NCI-H2171 treated with DMSO at 0.1 percent for 48 hours (cell line): ENCODE results near the gene UNC13B.
"Not testable (repeated sequence)": the region's sequence is repeated elsewhere in the genome, so short reads cannot be mapped to it uniquely, and the experiment has no call there.

ENCODE experiments used
- DNase-seq: peaks from one replicate; lab custom pipeline; 2025; lab: John Stamatoyannopoulos, UW

The UNC13B gene

DNA sequence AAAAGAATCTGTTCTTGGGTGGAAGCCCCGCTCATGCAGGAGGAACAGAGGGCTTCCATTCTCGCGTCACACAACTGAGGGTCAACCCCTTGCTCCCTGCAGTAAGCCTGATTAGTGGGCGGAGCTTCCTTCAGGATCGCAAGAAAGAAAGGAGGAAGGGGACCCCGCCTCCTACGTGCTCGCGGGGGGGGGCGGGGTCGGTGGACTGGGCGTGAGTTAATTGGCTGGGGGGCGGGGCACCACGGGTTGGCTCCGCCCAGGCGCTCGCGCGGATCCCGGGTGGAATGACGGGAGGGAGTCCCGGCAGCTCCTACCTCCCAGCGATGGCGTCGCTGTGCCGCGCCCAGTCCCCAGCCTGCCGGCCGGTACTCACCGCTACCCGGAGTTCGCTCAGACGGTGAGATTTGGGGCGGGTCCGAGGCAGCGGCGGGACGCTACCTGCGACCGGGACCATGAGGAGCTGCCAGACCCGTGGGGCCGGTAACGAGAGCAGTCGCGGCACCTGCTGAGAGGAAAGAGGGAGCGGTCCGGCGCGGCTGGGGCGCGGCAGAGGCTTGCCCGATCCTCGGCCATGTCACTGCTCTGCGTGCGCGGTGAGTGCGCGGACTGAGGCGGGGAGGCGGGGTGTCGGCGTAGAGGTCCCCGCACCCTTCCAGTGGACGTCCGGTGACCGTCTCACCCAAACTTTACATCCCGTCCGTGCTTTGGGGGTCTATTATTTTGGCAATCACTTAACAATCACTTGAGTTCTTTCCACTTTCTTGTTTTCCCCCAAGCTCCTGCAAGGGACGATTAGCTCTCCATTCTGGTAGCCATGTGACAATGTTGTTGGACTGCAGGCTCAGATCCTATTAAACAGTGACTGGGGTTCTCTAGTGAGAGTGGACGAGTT is at the start of gene UNC13B:
Gene UNC13B, plus strand, starts transcription at position 297 of the 892 bp plus-strand sequence. Its CDS starts 275 bp downstream, at position 572.
- DNase-seq: peak; percentile 80

DNA sequence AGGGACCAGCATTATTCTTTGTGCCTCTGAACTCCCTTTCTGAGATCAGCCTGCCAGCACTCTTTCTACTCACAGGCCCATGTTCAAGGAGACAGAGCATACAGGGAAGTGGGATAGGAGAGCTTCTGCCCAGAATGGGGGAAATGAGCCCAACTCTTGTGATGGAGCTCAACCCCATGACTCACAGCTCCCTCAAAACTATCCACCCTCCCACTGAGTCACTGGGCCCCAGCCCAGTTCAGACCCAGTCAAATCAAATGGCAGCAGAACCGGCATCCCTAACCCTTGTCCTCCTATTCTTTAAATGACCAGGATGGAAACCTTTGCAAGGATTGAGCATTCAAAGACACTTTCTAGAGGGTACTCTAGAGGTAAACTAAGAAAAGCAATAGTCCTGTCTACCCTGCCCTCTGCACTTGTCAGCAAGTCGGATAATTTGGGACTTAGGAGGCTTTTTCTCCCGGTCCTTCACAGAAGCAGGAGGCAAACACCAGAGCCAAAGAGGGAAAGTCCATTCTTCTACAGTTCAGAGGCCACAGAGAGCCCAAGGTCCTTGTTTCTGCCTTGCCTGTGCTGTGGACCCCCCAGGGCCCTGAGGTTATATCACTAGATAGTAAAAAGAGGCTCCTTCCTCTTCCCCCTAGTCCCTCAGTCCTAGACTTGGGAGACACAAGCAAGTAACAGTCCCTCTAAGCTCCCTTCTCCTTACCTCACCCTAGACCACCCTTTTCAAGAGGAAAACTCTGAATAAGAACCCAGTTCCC is 49.4 kb upstream of the UNC13B start:
- DNase-seq: no peak

DNA sequence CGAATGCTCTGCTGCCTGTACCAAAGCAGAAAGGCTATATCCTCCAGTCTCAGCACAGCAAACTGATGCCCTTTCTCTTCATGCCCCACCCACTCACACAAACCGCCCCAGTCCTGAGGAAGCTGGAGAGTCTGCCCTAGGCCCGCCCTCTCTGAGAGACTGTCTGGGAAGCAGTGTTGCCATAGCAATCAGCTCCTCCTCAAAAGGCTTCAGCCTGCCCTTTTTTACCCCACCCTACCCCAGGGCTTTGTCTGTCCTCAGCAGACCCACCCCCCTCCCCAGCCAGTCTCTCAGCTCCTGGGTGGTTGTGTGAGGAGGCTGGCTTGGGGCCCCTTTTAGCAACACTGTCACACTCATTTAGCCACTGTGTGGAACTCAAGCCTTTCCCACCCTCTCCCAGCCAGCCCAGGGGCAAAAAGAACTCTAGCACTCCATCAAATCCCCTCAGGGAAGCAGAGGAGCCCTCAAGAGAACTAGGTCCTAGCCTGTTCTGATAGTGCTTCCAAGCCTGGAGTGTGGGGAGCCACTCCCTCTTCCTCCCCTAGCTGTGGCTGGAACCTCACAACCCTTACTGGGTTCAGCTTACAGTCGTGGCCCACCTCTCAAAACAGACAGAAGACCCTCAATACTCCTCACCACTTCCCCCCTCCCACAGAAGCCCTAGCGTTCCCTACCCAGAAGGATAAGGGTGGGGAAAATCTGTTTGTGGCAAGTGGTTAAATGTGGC is 47.5 kb upstream of the UNC13B start:
- no peak for DNase-seq

DNA sequence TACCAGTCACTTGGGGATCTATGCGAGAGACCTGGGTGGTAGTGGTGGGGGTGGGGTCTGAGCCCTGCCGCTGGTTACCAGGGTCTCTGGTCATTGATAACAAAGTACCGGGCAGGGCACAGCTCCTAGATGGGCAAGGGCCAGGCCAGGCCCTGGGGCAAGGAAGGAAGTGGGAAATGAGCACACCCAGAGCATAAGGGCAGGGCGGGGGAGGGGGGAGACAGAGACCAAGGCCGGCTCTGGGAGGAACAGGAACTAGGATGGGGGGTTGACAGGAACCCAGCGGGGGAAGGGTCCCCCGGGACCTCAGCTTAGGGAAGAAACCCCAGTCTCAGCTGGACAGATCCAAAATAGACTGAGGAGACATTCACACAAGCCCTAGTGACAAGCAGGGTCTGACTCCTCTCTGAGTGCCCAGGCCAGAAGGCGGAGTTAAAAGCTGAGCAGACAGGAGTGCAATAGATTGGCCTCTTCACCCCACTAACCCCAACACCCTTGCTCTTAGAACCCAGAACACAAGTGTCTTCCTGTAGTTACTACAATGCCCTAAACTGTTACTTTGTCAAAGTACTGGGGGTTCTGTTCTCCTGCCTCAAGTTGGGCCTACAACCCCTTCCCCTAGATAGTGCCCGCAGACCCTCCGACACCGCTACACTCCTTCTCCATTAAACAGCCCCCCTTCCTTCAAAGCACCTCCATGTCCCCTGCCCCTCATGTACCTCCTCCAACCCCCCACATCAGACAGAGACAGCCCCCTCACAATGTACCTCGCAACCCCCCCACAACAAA is 46.8 kb upstream of the UNC13B start:
- no peak for DNase-seq

DNA sequence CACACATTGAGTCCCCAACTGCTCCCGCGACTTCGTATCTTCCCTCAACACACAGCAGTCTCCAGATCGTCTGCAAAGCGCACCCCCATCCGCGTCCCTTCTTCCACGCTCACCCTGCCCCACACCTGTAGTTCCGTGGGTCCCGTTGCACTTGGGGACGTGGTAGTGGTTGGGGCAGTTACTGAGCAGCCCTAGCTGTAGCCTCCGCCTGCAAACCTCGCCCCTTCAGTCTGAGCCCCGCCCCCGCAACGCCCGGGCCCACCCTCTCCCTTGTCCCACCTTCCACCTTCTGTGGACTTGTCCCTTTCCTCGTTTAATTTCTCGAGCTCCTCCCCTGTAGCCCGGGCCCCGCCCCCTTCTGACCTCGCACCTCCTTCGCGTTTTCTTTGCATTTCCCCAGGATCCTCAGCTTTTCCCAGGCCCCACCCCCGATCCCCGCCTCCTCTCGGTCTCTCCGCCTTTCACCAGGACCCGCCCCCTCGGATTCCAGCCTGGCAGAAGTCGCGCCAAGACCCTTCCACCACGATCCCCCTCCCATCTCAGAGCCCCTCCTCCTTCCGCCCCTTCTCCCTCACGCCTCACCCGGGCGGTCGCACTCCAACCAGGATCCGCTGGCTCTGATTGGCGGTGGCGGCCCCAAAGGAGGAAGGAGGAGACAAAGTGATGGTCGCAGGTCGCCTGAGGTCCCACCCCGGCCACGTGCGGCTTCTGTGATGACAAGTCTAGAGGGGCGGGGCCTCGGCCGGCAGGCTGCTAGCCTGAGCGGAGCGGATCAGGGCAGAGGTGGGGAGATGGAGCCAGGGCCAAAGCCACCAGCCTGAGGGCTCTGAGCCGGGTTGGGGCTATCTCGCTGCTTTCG is 45.9 kb upstream of the UNC13B start, which contains the start of gene ATOSB:
Gene ATOSB, minus strand, starts transcription at position 183 of the 859 bp plus-strand sequence. CDS start 7,588 bp downstream, outside the sequence.
- peak; percentile 89 for DNase-seq

DNA sequence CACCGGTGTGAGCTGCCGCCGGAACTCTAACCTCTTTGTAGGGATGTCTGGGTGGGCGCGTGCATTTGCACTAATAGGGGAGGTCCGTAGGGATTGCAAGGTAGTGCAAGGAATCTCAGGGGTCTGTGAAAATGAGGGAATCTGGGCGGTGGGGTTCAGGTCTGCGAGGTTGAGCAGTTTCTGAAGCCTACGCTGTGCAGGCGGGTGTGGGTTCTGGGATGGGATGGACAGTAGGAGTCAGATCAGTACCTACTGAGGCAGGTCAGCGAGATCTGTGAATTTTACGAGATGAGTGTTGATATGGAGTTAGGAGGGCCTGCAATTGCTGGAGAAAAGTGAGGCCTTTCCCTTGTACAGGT is 45.3 kb upstream of the UNC13B start:
- DNase-seq: no peak

DNA sequence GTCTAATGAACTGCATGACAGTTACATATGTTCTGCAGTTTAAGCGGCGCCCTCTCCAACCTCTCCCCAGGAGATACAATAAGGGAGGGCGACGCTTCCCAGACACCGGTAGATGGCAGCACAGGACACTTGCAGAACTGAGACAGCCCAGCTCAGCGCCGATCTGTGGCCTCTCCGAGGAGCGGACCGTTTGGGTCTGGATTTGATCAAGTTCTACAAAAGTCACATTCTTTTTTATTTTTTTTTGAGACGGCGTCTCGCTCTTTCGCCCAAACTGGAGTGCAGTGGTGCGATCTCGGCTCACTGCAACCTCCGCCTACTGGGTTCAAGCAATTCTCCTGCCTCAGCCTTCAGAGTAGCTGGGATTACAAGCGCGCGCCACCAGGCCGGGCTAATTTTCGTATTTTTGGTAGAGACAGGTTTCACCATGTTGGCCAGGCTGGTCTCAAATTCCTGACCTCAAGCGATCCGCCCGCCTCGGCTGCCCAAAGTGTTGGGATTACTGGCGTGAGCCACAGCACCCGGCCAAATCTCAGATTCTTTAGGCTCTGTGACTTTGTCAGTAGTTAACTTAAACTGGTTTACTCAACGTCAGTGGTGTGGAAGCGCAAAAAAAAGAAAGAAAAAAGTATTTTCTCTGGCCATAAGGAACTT is 44.8 kb upstream of the UNC13B start:
- peak; percentile 81 for DNase-seq

DNA sequence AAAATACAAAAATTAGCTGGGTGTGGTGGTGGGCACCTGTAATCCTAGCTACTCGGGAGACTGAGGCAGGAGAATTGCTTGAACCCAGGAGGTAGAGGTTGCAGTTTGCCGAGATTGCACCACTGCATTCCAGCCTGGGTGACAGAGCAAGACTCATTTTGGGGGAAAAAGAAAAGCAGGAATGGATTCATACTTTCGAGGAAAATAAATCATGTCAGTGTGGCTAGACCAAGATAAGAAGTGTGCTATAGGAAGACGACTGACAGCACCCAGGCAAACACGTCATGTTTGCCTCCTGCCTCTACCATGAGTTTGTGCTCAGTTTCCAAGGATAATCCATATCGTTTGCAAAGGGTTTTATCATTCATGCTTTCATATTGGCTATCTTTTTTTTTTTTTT is 26.9 kb upstream of the UNC13B start:
- DNase-seq: no peak

DNA sequence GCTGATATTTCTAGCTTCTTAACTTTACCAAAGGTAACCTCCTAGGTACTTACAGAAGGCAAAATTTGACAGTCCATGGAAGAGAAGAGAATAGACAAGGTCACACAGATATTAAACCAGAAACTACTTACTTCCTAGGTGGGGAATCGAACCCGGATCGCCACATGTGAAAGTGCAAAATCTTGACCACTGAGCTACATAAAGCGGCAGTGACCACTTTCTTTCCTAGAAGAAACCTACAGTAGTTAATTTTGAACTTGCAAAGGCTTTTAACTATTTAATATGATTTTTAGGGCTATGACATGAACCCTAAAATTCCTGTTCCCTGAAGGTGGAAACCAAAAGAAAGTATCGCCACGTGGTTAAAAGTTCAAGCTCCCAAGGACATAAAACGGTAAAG is 25.8 kb upstream of the UNC13B start:
- DNase-seq: no peak

DNA sequence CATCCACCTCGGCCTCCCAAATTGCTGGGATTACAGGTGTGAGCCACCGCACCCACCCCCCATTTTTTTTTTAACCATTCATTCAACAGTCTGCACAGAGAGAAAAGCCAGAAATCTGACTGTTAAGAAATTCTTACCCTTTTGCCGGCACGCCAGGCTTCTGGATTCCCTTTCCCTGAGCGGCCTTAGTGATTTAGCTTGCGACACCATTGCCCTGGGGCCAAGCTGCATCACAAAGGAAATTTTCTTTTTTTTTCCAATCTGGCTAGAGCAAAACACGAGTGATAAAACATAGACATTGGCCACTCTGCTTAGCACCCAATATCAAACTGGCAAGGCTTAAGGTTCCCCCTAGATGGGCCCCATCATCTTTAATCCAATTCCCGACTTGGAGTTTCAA is 24.9 kb upstream of the UNC13B start:
- no peak for DNase-seq

DNA sequence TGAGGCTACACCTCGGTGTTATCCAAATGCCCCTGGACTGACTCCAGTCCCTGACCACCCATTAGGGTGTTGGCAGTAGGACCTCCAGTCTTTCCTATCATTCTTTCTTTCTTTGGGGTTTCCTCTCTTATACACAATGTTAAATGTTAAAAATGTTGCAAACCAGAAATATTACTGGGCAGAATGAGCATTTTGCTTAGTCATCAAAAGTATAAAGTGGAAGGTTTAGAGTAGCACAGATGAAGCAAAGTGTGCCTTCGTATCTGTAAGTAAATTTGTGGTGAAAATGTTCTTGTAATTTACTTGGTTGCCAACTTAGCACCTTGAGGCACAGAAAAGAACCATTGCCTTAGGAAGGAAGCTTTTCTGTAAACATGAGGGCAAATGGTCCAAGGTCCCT is 21.7 kb upstream of the UNC13B start:
- DNase-seq: no peak

DNA sequence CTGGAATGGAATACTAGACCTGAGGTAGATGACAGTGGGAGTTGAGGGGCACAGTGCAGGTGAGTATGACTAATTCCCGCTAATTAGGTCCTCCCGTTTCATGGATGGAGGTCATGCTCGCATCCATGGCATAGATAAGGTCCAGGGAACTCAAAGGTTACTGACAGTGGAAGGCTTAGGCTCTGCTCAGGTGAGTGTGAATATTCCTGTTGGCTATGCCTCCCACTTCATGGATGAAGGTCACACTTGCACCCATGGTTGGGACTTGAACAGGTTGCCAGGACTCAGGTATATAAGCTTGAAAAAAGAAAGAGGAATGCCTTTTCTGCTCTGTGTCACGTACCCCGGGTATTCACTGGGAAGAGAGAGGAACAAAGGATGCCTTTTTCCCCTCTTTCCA is 19.8 kb upstream of the UNC13B start:
- no peak for DNase-seq

DNA sequence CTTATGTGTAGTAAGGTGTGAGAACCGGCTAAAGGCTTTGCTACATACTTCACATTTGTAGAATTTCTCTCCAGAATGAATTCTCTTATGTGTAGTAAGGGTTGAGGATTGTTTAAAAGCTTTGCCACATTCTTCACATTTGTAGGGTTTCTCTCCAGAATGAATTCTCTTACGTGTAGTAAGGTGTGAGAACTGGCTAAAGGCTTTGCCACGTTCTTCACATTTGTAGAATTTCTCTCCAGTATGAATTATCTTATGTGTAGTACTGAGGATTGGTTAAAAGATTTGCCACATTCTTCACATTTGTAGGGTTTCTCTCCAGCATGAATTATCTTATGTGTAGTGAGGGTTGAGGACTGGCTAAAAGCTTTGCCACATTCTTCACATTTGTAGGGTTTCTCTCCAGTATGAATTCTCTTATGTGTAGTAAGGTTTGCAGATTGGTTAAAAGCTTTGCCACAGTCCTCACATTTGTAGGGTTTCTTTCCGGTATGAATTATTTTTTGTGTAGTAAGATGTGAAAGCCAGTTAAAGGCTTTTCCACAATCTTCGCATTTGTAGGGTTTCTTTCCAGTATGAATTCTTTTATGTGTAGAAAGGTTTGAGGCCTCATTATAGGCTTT is 13.8 kb upstream of the UNC13B start:
- DNase-seq: not testable (repeated sequence)

DNA sequence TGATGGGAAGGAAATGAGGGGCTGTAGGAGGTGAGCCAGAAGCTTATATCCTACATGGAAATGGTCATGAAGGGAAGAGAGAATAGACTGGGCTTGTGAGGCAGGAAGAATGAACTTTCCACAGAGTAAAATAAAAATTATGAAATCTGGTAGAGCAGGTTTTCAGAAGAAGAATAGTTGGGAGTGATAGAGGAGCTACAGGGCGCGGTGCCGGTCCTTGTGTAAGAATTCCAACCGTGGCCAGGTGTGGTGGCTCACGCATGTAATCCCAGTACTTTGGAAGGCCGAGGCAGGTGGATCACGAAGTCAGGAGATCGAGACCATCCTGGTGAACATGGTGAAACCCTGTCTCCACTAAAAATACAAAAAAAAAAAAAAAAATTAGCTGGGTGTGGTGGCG is 8.9 kb upstream of the UNC13B start:
- no peak for DNase-seq

DNA sequence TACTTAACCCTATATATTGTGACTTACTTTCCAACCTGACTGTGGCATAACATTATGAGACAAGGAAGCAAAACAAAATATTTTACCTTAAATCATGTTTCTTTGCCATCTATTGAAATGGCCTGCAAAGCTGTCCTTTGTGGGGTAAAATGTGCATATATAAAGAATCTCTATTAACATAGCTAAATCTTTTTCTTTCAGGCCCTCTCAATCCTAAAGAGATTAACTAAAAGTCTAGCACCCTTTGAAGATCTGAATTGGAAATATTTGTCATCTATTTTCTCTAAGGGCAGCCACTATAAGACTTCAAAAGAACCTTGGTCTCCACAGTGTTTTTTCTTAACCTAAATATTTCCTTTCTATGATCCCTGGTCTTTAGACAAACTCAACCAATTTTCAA is 5.0 kb upstream of the UNC13B start:
- DNase-seq: no peak

DNA sequence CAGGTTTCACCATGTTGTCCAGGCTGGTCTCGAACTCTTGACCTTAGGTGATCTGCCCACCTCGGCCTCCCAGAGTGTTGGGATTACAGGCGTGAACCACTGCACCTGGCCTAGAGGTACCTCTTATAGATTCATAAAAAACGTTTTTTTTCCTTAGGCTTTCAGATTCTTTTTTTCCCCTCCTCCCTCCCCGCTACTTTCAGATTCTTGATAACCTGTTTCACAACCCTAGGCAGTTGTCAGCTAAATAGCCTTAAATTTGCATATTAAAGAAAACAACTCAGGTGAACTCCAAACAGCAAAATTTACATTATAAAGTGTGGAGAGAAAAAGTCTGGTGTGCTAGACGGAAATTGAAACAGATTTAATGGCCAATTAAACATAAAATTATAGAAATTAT is 4.0 kb upstream of the UNC13B start:
- DNase-seq: not testable (repeated sequence)

DNA sequence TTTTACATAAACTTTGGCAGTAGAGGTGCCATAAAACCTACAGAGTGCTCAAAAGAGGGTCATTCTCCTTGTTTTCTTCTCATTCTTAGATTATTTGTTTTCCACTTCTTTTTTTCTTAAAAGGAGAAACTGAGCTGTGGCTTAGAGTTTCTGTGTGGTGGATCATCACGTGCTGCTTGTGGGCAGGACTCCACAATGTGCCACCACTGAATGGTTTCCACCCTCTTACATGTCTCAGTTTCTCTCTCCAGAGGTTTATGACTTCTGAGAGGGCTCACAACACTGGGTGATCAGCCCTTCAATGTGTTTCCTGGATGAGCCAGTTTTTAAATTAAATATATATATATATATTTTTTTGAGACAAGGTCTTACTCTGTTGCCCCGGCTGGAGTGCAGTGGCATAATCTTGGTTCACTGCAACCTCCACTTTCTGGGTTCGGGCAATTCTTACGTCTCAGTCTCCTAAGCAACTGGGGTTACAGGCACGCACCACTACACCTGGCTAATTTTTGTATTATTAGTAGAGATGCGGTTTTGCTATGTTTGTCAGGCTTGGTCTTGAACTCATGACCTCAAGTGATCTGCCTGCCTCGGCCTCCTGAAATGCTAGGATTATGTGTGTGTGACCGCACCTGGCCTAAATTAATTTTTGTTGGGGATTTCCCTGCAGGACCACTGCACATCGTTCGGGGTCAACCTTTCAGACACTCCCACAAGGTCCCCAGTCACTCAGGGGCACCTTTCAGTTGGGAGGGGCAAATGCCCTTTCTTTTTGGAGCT is 3.1 kb upstream of the UNC13B start:
- no peak for DNase-seq

DNA sequence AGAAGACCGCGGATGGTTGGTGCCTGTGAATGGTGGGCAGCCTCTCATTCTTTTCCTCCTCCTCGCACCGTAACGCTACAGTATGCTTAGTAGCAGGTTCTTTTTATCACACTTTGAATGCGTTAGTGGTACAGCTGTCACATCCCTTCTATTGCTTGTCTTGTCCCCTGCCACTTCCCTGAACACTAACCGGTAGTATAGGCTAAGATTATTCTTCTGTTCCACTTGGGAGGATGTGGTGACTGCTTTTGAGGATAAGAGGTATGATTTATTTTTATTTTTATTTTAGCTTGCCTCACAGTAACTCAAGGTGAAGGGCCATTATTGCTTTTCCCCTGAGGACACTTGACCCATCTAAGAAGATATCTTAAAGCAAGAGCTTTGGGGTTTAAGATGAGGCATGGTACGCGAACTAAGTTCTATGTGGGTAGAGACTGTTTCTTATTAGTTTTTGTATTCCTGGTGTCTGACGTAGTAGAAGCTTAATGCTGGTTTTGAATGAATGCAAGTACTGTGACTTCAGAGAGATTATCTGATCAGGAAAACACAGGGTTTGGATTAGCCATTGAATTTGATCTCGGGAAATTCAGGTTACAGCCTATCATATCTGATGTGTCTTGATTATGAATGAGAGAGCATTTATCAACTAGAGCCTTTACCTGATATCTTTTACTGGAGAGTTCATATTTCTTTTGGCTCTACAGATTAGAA is 951 bp downstream of the UNC13B start:
- DNase-seq: peak; percentile 0
